ENCODE results near the gene TEX261.
A peak's percentile ranks its signal among the peaks of the same experiment; 100 is the strongest.
"Not testable (repeated sequence)": the region's sequence is repeated elsewhere in the genome, so short reads cannot be mapped to it uniquely, and the experiment has no call there.

The TEX261 gene

GRCh38 chr2:70994699-70995425 is at the start of gene TEX261:
Gene TEX261, minus strand, starts transcription at chr2:70994873. Its CDS starts 116 bp downstream, at chr2:70994757.
- peak; percentile 84 for DNase-seq (ENCODE audit: low spot score)

- no peak for DNase-seq (ENCODE audit: low spot score)
Measured at GRCh38 chr2:71043531-71044407, 49.1 kb upstream of the TEX261 start.

- DNase-seq (ENCODE audit: low spot score): no peak
Measured at GRCh38 chr2:71042287-71042686, 47.6 kb upstream of the TEX261 start.

DNA sequence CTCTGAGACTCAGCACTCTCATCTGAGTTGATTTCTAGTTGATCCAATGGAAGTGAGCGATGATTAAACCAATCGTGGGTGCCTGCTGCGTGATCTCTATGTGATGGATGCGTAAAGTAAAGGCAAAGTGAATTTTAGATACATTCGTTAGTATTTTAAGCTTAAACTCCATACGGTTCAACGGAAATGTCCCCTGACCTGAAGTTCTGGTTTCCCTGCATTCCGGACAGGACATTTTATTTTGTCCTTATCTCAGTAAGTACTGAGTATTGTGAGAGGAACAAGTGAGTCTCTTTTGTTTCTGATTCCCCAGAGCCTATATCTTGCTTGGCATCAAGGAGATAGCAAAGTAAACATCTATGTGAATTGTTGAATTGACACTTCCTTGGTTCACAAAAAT is 41.6 kb upstream of the TEX261 start:
- not testable (repeated sequence) for DNase-seq (ENCODE audit: low spot score)

DNA sequence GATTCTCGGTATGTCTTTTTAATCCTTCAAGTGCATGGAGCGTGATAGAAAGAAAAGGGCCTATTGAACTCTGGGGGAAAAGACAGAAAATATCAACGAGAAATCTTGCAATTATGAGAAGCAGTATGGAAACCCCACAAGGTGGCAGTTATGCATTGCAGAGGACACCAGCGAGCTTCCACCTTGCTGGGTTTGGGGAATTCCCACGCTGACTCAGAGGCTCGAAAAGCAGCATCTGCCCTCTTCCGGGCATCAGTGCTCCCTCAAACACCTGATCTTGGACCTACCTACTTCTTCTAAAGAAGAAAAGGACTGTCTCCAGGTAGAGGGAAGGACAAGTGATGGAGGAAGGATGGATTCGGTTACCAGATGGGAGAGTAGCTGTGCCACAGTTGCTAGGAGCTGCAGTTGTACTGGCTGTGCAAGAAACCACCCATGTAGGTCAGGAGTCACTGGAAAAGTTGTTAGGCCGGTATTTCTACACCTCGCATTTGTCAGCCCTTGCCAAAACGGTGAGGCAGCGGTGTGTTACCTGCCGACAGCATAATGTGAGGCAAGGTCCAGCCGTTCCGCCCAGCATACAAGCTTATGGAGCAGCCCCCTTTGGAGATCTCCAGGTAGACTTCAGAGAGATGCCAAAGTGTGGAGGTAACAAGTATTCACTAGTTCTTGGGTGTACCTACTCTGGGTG is 29.0 kb upstream of the TEX261 start:
- DNase-seq (ENCODE audit: low spot score): not testable (repeated sequence)

DNA sequence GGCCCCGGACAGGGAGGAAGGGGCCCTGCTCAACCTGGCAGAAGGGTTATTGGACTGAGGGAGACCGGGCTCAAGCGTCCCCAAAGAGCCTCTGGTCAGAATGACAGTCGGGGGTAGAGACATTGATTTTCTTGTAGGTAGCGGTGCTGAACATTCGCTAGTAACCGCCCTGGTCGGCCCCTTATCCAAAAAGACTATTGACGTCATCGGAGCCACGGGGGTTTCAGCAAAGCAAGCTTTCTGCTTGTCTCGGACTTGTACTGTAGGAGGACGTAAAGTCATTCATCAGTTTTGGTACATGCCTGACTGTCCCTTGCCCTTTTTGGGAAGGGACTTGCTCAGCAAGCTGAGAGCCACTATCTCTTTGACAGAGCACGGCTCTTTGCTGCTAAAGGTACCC is 26.7 kb upstream of the TEX261 start:
- not testable (repeated sequence) for DNase-seq (ENCODE audit: low spot score)

DNA sequence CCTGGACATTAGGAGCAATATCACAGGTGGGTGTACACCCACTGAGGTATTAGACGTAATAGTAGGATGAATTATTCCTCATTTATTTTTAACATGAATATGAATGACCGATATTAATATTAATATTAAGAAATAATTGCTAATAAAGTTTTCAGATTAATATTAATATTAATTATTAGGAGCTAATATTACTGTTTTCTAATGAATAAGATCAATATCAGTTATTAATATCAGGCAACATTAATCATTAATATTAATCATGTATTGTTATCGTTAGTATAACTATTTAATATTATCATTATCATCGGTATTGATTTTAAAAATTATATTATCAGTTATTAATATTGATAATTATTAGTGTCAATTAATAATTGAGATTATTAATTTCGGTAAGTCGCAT is 25.3 kb upstream of the TEX261 start:
- DNase-seq (ENCODE audit: low spot score): not testable (repeated sequence)

GRCh38 chr2:71018625-71019024 is 24.0 kb upstream of the TEX261 start:
- no peak for DNase-seq (ENCODE audit: low spot score)

- not testable (repeated sequence) for DNase-seq (ENCODE audit: low spot score)
Measured at GRCh38 chr2:71011786-71012185, 17.1 kb upstream of the TEX261 start.

DNA sequence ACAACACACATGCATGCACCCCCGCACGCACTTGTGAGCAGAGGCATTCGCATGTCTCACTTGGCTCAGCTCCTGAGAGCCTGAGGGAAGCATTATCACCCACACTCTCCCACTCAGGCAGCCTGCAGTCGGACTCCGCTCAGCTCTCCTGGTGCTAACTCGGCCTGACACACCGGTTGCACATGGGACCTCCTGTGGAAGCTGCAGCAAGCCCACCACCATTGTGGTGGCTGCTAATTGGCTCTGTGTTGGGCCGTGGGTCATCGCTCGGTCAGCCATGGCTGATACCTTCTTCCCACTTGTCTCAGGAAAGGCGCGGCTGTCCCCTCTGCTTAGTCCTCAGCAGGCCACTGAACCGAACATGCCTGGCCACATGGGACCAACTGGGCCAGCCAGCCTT is 13.7 kb upstream of the TEX261 start:
- DNase-seq (ENCODE audit: low spot score): no peak

GRCh38 chr2:71006955-71007799 is 12.5 kb upstream of the TEX261 start:
- DNase-seq (ENCODE audit: low spot score): no peak

DNA sequence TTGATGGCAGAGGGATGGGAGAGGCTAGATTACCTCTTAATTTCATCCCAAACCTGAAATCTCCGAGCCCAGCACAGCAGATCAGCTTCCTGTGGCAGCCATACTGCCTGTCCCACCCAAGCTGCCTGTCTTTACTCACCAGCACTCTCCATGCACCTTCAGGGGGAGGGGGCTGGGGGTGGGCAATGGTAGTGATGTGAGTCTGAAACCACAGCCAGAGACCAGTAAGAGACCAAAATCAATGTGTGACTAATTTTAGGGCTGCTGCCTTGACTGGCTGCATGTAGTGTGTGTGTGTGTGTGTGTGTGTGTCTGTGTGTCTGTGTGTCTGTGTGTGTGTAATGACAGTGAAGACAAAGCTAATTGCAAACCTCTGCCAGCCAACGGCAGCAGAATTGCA is 11.7 kb upstream of the TEX261 start:
- DNase-seq (ENCODE audit: low spot score): no peak

- DNase-seq (ENCODE audit: low spot score): no peak
Measured at GRCh38 chr2:71005271-71006202, 10.9 kb upstream of the TEX261 start.

- DNase-seq (ENCODE audit: low spot score): no peak
Measured at GRCh38 chr2:71004857-71005256, 10.2 kb upstream of the TEX261 start.

DNA sequence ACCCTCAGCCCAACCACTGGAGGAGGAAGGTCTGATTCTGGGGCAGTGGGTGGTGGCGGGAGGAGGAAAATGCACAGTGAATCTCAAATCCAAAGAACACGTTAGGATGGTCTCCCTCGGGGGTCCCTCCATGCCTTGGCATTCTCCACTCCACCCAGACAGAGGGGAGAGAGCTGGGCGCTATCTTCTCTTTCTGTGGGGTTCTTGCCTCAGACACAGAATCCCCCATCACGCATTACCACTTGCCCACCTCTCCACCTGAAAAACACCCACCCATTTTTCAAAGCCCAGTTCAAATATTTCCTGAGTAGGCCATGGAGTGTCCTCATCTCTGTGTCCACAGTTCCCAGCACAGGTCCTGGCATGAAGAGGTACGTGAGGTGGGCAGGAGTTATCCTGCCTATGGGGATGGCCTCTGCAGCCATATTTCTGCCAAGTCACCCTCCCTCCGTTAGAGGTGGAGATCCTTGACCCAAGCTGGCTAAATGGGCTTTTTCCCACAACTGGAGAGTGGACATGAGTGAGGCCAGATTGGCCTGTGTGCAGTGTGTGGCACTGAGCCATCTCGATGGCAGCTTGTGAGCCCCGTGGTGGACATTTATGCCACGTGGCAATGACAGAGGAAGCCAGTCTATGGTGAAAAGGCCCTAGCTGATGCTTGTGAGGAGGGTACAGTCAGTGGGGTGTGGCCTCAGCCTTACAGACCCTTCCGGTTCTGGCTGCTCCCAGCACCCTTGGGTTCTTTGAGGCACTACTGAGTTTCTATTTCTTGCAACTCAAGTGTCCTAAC is 9.5 kb upstream of the TEX261 start:
- DNase-seq (ENCODE audit: low spot score): no peak

DNA sequence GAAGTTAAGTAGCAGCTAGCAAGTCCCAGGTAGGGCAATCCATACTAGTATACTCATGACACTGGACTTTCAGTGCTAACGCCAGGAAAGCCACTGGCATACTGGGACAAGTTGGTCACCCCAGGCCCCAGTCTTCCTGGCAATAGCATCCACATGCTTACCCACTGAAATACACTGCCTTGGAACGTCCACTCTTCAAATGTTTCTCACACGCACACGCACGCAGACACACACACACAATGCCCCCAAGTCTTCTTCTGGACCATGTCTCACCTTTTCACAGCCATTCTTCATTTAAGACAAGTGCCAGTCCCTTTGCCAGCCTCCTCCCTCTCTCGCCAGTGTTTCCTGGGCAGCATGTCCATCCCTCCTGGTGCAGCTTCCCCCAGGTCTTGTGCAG is 8.7 kb upstream of the TEX261 start:
- no peak for DNase-seq (ENCODE audit: low spot score)

DNA sequence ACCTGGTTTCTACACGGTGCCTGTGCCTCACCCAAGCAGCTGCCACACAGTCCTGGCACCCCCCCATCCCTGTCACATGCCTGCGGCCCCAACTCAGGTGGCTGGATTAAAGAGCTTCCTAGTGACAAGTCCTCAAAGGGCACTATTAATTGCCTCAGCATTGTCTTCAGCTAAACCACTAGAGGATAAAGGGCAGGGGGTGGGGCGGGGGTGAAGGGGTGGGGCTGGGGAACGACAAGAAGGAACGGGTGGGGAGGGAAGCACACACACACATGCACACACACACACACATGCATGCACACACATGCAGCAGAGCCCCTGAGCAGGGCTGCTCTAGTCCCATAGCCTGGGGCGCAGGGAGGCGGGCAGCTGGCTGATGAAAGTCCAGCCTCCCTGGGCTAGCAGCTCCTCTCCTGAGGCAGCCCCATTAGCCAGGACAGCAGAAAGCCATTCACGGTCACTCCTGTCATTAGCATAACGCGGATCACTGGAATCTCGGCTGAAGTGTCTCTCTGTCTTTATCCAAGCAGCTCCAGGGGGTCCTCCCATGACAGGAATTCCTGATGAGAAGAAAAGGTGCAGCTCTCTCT is 7.4 kb upstream of the TEX261 start:
- no peak for DNase-seq (ENCODE audit: low spot score)

DNA sequence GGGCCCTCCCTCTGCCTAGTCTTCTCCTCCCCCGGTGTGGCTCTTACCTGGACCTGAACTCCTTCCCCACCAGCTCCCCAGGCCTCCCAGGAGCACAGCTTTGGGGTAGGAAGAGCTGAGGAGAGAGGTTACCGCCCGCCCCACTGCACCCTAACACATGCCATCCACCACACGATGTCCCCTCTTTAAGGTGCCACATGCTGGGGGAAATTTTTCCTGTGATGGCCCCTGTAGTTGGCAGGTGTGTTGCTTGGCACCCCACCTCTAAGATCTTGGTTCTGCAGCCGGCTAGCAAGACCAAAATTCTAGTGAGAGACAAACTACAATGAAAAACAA is 6.9 kb upstream of the TEX261 start:
- DNase-seq (ENCODE audit: low spot score): no peak

DNA sequence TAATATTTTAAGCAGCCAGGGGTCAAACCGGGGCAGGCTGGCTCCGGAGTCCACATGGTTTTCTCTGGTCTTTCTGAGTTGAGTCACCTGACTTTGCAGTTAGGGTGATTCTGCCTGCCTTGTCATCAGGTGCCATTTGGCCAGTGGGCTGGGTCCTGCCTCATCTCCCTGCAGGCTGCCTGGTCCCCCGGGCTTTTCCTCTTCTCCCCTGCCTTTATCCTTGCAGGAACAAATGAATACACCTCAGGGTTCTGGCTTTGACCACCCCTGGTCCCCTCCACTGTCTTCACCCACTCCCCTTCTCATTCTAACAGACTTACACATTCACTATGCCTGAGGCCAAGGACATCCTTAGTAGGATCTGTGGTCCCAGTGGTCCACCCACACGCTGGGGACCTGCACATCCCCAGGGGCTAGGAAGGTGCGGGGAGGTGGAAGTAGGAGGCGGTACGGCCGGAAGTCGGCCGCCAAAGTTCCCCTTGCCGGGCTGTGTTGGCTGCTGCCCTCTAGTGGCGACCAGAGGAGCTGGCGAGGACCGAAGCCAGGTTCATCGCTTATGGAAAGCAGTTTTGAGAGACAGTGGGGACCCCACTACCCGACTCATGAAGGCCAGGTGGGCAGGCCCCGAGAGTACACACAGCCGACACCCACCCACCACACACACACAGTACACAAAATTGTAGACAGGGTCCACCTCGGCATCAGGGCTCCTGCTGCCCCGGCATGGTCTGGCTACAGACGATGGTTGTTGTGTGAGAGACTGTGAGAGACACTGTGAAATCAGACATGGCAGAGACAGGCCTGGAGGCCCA is 6.3 kb upstream of the TEX261 start:
- DNase-seq (ENCODE audit: low spot score): peak; percentile 43
